Measurements from ENCODE around the gene FHIP1A. TPM values are rescaled to one million over a fixed set of nuclear protein-coding genes. Genes with fewer than 3 reads are reported as not detected.
"Not testable (repeated sequence)": the region's sequence is repeated elsewhere in the genome, so short reads cannot be mapped to it uniquely, and the experiment has no call there.

FHIP1A gene
- total and polyA plus RNA-seq, 2 experiments from 2014 or later, result 0.98 to 15.5 TPM

DNA sequence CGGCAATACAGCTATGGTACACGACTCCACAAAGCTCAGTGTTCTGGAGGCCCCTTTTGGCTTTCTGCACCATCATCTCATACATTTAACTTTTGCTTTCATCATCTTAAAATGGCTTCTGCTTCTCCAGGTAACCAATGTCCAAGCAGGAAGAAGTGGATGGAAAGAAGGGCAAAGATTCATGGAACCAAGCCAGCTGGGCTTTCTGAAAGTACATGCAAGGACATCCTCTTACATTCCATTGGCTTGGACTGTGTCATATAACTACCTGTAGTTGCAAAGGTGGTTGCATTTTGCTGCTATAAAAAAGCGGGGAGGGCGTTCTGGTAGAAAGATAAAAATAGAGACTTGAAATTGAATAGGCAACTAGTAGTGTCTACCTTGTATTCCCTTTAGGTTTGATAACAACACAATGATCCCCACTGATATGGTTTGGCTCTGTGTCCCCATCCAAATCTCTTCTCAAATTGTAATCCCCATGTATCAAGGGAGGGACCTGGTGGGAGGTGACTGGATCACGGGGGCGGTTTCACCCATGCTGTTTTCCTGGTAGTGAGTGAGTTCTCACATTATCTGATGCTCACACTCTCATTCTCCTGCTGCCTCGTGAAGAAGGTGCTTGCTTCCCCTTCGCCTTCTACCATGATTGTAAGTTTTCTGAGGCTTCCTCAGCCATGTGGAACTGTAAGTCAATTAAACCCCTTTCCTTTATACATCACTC, 6.7 kb upstream of the FHIP1A start:
- DNase-seq (ENCODE audit: low read depth in 1 of 2, low spot score in 1 of 2), result no peak
- Histone ChIP-seq H3K4me1 (ENCODE audit: low read depth) (no peaks in the 10 kb centered on the region), H3K9me3 (ENCODE audit: low read depth) (no peaks in the 10 kb centered on the region), H3K36me3 (no peaks in the 10 kb centered on the region), H3K4me3 (no peak overlapping the region), H3K27me3 (no peaks in the 10 kb centered on the region), H3K27ac (no peak overlapping the region)
- TF ChIP-seq, protein P1, sequence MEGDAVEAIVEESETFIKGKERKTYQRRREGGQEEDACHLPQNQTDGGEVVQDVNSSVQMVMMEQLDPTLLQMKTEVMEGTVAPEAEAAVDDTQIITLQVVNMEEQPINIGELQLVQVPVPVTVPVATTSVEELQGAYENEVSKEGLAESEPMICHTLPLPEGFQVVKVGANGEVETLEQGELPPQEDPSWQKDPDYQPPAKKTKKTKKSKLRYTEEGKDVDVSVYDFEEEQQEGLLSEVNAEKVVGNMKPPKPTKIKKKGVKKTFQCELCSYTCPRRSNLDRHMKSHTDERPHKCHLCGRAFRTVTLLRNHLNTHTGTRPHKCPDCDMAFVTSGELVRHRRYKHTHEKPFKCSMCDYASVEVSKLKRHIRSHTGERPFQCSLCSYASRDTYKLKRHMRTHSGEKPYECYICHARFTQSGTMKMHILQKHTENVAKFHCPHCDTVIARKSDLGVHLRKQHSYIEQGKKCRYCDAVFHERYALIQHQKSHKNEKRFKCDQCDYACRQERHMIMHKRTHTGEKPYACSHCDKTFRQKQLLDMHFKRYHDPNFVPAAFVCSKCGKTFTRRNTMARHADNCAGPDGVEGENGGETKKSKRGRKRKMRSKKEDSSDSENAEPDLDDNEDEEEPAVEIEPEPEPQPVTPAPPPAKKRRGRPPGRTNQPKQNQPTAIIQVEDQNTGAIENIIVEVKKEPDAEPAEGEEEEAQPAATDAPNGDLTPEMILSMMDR (IDR thresholded peaks at IDR 0.05; ENCODE audit: low read depth, low read length), result no peak

DNA sequence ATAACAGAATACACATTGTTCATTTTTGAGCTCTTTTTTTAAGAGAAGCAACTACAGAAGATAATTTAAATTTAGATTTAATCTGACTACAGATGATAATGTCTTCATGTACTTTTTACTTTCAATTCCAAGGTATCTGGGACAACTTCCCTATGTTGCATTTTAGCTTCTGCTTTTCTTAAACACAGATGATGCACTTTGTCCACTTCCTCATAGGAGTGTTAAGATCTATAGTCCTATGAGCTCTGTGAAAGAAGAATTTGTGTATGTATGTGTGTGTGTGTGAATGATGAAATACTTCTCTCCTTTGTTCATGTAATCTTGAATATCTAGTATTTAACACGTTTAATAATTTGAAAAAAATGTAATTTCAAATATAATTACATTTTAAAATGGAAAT, 5.3 kb upstream of the FHIP1A start:
- DNase-seq (ENCODE audit: low read depth in 1 of 2, low spot score in 1 of 2), result no peak
- TF ChIP-seq, protein P1 (IDR thresholded peaks at IDR 0.05; ENCODE audit: low read depth, low read length), result no peak
- no peaks in the 10 kb centered on the region for H3K36me3 ChIP-seq
- peaks cover 5% of the 10 kb centered on the region for H3K4me1 ChIP-seq (ENCODE audit: low read depth)
- H3K27ac ChIP-seq, result no peak overlapping the region
- no peaks in the 10 kb centered on the region for H3K27me3 ChIP-seq
- no peak overlapping the region for H3K4me3 ChIP-seq
- no peaks in the 10 kb centered on the region for H3K9me3 ChIP-seq (ENCODE audit: low read depth)

DNA sequence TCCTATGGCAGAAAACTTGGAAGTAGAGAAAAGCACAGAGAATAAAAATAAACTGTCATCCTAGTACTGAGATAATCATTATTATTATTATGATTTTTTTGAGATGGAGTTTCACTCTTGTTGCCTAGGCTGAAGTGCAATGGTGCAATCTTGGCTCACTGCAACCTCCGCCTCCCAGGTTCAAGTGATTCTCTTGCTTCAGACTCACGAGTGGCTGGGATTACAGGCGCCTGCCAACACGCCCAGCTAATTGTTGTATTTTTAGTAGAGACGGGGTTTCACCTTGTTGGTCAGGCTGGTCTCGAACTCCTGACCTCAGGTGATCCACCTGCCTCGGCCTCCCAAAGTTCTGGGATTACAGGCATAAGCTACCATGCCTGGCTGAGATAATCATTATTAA, 4.2 kb upstream of the FHIP1A start:
- H3K9me3 ChIP-seq (ENCODE audit: low read depth); H3K4me3 ChIP-seq; H3K36me3 ChIP-seq; H3K4me1 ChIP-seq (ENCODE audit: low read depth); H3K27ac ChIP-seq; DNase-seq (ENCODE audit: low read depth in 1 of 2, low spot score in 1 of 2); H3K27me3 ChIP-seq: not testable (repeated sequence)

DNA sequence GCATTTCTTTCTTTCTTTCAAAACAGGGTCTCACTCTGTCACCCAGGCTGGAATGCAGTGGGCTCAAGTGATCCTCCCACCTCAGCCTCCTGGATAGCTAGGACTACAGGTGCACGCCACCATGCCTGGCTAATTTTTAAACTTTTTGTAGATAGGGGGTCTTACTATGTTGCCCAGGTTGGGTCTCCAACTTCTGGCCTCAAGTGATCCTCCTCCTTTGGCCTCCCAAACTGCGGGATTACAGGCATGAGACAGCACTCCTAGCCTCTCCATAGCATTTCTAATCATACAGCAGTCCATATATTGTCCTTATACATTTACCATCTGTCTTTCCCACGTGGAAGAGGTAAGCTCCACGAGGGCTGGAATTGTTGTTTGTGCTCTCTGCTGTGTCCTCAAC, 2.0 kb upstream of the FHIP1A start:
- no peaks in the 10 kb centered on the region for H3K36me3 ChIP-seq
- H3K27me3 ChIP-seq, result no peaks in the 10 kb centered on the region
- H3K4me1 ChIP-seq (ENCODE audit: low read depth), result peaks cover 5% of the 10 kb centered on the region
- no peak overlapping the region for H3K27ac ChIP-seq
- H3K4me3 ChIP-seq, result no peak overlapping the region
- TF ChIP-seq, protein P1 (IDR thresholded peaks at IDR 0.05; ENCODE audit: low read depth, low read length), result no peak
- H3K9me3 ChIP-seq (ENCODE audit: low read depth), result no peaks in the 10 kb centered on the region
- no peak for DNase-seq (ENCODE audit: low read depth in 1 of 2, low spot score in 1 of 2)

DNA sequence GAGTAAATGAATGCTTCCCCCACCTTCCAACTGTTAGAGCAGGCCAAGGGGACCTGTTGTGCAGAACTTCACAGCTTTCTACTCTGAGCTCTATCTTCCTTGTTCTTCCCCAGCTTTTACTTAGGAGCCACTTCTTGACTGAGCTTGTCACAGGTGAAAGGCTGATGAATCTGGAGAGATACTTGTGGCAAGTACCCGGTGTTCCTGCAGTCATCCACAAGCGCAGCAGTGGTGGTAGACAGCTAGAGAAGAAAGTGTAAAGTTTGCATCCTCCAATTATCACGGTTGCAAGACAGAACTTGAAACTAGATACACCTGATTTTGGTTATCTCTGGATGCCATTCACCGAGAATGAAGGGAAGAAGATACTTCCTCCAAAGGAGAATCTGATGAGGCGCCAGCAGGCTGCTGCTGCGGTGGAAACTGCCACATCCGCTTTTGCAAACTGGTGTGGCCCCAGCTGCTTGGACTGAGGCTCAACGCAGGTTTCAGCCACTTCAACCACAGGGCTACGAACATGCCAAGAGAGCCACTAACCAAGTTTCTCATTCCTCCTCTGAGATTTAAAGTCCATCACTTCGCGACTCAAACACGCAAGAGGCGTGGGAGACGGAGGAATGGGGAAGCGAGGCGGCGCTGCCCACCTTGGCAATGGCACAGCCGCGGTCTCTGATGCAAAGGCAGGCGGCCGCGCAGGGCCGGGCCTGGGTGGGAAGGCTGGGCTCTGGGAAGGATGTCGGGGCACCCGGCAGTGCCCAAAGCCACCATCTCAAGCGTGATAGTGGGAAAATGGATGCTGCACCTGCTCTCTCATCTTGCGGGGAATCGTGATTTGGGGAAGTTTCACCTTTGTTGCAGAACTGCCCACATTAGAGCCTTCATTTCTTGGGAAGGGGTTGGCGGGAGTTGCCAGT, 1.3 kb upstream of the FHIP1A start:
- TF ChIP-seq, protein P1 (IDR thresholded peaks at IDR 0.05; ENCODE audit: low read depth, low read length), result no peak
- no peak for DNase-seq (ENCODE audit: low read depth in 1 of 2, low spot score in 1 of 2)
- Histone ChIP-seq H3K4me1 (ENCODE audit: low read depth) (peaks cover 5% of the 10 kb centered on the region), H3K27me3 (no peaks in the 10 kb centered on the region), H3K36me3 (no peaks in the 10 kb centered on the region), H3K27ac (peak overlapping the region; percentile 85), H3K4me3 (peak overlapping the region; percentile 62), H3K9me3 (ENCODE audit: low read depth) (no peaks in the 10 kb centered on the region)

DNA sequence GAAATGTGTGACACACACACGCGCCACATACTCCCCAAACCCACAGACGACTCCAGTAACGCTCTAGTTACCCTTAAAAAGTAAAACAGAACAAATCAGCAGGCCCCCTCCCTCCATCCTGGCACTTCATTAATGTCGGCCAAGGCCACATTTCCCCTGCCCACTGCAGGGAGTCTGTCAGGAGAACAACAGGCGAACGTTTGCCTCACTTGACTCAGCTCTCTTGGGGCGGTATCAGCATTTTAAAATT, 671 bp upstream of the FHIP1A start:
- DNase-seq (ENCODE audit: low read depth in 1 of 2, low spot score in 1 of 2), result no peak
- H3K4me1 ChIP-seq (ENCODE audit: low read depth), result peaks cover 5% of the 10 kb centered on the region
- peak overlapping the region; percentile 85 for H3K27ac ChIP-seq

More for the DNA sequence above, 671 bp upstream of the FHIP1A start:
- TF ChIP-seq, protein P1 (IDR thresholded peaks at IDR 0.05; ENCODE audit: low read depth, low read length), result no peak
- Histone ChIP-seq H3K4me3 (peak overlapping the region; percentile 62), H3K9me3 (ENCODE audit: low read depth) (no peaks in the 10 kb centered on the region), H3K27me3 (no peaks in the 10 kb centered on the region), H3K36me3 (no peaks in the 10 kb centered on the region)
